ENCODE data around the gene ZDHHC24. TPM values are rescaled to one million over a fixed set of nuclear protein-coding genes. Genes with fewer than 3 reads are reported as not detected.

ZDHHC24 gene
- total RNA-seq, 1 donor from 2014 or later = 5.2 TPM

- H3K27ac ChIP-seq (replicated peaks) = no peak overlapping the region
- intact Hi-C loops (cut with micrococcal nuclease) = loop anchor here (5.0 kb wide), 1 partner anchor 96 kb away; the partner anchor contains the start of gene RBM4B
- no peaks in the 10 kb centered on the region for H3K27me3 ChIP-seq (ENCODE audit: low read depth)
- no peak for DNase-seq
- no peaks in the 10 kb centered on the region for H3K36me3 ChIP-seq
- TF ChIP-seq CTCF (IDR thresholded peaks at IDR 0.05; ENCODE audit: borderline replicate concordance) = no peak
- H3K9me3 ChIP-seq (replicated peaks) = peaks cover 9% of the 10 kb centered on the region
- H3K4me1 ChIP-seq = peaks cover 6% of the 10 kb centered on the region
- no peak overlapping the region for H3K4me3 ChIP-seq
These were observed 35.0 kb upstream of the ZDHHC24 start for GRCh38 chr11:66580803-66581202.

- peak; percentile 80 for DNase-seq
- no peak overlapping the region for H3K27ac ChIP-seq (replicated peaks)
- H3K9me3 ChIP-seq (replicated peaks) = peaks cover 9% of the 10 kb centered on the region
- intact Hi-C loops (cut with micrococcal nuclease) = no loop called here
- no peaks in the 10 kb centered on the region for H3K27me3 ChIP-seq (ENCODE audit: low read depth)
- no peak overlapping the region for H3K4me3 ChIP-seq
- no peaks in the 10 kb centered on the region for H3K36me3 ChIP-seq
- H3K4me1 ChIP-seq = peaks cover 6% of the 10 kb centered on the region
- TF ChIP-seq CTCF (IDR thresholded peaks at IDR 0.05; ENCODE audit: borderline replicate concordance) = peak; percentile 89
These were observed 33.3 kb upstream of the ZDHHC24 start for GRCh38 chr11:66579017-66579606.

GRCh38 chr11:66570850-66571180 is 25.0 kb upstream of the ZDHHC24 start:
- TF ChIP-seq CTCF (IDR thresholded peaks at IDR 0.05; ENCODE audit: borderline replicate concordance) = no peak
- Histone ChIP-seq H3K4me1 (peaks cover 17% of the 10 kb centered on the region), H3K4me3 (no peak overlapping the region), H3K27me3 (ENCODE audit: low read depth) (no peaks in the 10 kb centered on the region), H3K9me3 (replicated peaks) (no peaks in the 10 kb centered on the region), H3K36me3 (no peaks in the 10 kb centered on the region), H3K27ac (replicated peaks) (no peak overlapping the region)
- intact Hi-C loops (cut with micrococcal nuclease) = no loop called here
- no peak for DNase-seq

- no peaks in the 10 kb centered on the region for H3K9me3 ChIP-seq (replicated peaks)
- TF ChIP-seq CTCF (IDR thresholded peaks at IDR 0.05; ENCODE audit: borderline replicate concordance) = no peak
- intact Hi-C loops (cut with micrococcal nuclease) = no loop called here
These were observed 24.4 kb upstream of the ZDHHC24 start for GRCh38 chr11:66570079-66570849.

GRCh38 chr11:66569076-66569475 is 23.2 kb upstream of the ZDHHC24 start:
- intact Hi-C loops (cut with micrococcal nuclease) = no loop called here
- peak overlapping the region; percentile 82 for H3K4me3 ChIP-seq
- TF ChIP-seq CTCF (IDR thresholded peaks at IDR 0.05; ENCODE audit: borderline replicate concordance) = no peak

More at GRCh38 chr11:66570079-66570849, 24.4 kb upstream of the ZDHHC24 start:
- Histone ChIP-seq H3K27me3 (ENCODE audit: low read depth) (no peaks in the 10 kb centered on the region), H3K4me1 (peaks cover 17% of the 10 kb centered on the region), H3K36me3 (no peaks in the 10 kb centered on the region), H3K4me3 (no peak overlapping the region), H3K27ac (replicated peaks) (no peak overlapping the region)
- no peak for DNase-seq

More at GRCh38 chr11:66569076-66569475, 23.2 kb upstream of the ZDHHC24 start:
- Histone ChIP-seq H3K4me1 (peaks cover 17% of the 10 kb centered on the region), H3K36me3 (peaks cover 3% of the 10 kb centered on the region), H3K27me3 (ENCODE audit: low read depth) (no peaks in the 10 kb centered on the region), H3K27ac (replicated peaks) (no peak overlapping the region), H3K9me3 (replicated peaks) (no peaks in the 10 kb centered on the region)
- no peak for DNase-seq

All from left ventricle myocardium inferior (tissue), 1 donor.